Measurements from ENCODE around the gene CCDC87.
"Not testable (repeated sequence)": the region's sequence is repeated elsewhere in the genome, so short reads cannot be mapped to it uniquely, and the experiment has no call there.

The CCDC87 gene

GRCh38 chr11:66592457-66593302 is at the start of gene CCDC87, which contains the start of gene CCS:
Gene CCDC87, minus strand, starts transcription at chr11:66593063. Its CDS starts 48 bp downstream, at chr11:66593015.
Gene CCS, plus strand, starts transcription at chr11:66593185. Its CDS starts 77 bp downstream, at chr11:66593262.
- no peaks in the 10 kb centered on the region for H4K20me1 ChIP-seq (ENCODE audit: insufficient read depth, low read length, poor library complexity, severe bottlenecking)
- H3K9me2 ChIP-seq (replicated peaks; ENCODE audit: low read depth, low read length) = no peaks in the 10 kb centered on the region
- H3K4me3 ChIP-seq (ENCODE audit: low read length, poor library complexity, severe bottlenecking) = peak within 1 kb of the TSS; percentile 99
- peak within 1 kb of the TSS; percentile 90 for H3K9ac ChIP-seq (ENCODE audit: low read depth, low read length, poor library complexity, severe bottlenecking)
- peak; percentile 83 for TF ChIP-seq CTCF (conservative IDR thresholded peaks at IDR 0.05; ENCODE audit: low read length)
- TF ChIP-seq EZH2phosphoT487 (IDR thresholded peaks at IDR 0.05; ENCODE audit: borderline replicate concordance) = no peak
- H3K27me3 ChIP-seq (ENCODE audit: insufficient read depth, low read length, poor library complexity, severe bottlenecking) = no peaks in the 10 kb centered on the region
- H3K4me1 ChIP-seq (ENCODE audit: insufficient read depth, low read length, poor library complexity, severe bottlenecking) = peaks cover 14% of the 10 kb centered on the region
- no peaks in the 10 kb centered on the region for H3K9me3 ChIP-seq (ENCODE audit: insufficient read depth, low read depth, low read length)
- H2AFZ ChIP-seq (ENCODE audit: low read length) = peak within 1 kb of the TSS; percentile 98
- peaks cover 10% of the 10 kb centered on the region; the same call in 1 of the 2 replicates for H3K79me2 ChIP-seq (ENCODE audit: insufficient read depth, low read length)
- peak within 1 kb of the TSS; percentile 96 for H3K4me2 ChIP-seq (ENCODE audit: low read depth, low read length, poor library complexity, severe bottlenecking)
- H3K36me3 ChIP-seq (ENCODE audit: insufficient read depth, low read length) = no peaks in the 10 kb centered on the region
- H3F3A ChIP-seq (ENCODE audit: low read depth) = no peaks in the 10 kb centered on the region

- TF ChIP-seq EZH2phosphoT487 (IDR thresholded peaks at IDR 0.05; ENCODE audit: borderline replicate concordance) (no peak), CTCF (conservative IDR thresholded peaks at IDR 0.05; ENCODE audit: low read length) (no peak)
- peaks cover 72% of the 10 kb centered on the region for H3K4me1 ChIP-seq (ENCODE audit: insufficient read depth, low read length, poor library complexity, severe bottlenecking)
- H3K9me2 ChIP-seq (replicated peaks; ENCODE audit: low read depth, low read length) = no peaks in the 10 kb centered on the region
- no peak overlapping the region for H2AFZ ChIP-seq (ENCODE audit: low read length)
- no peaks in the 10 kb centered on the region for H3K27me3 ChIP-seq (ENCODE audit: insufficient read depth, low read length, poor library complexity, severe bottlenecking)
- peaks cover 96% of the 10 kb centered on the region for H3K79me2 ChIP-seq (ENCODE audit: insufficient read depth, low read length)
- peak overlapping the region; percentile 87 for H3K9ac ChIP-seq (ENCODE audit: low read depth, low read length, poor library complexity, severe bottlenecking)
- H3K4me2 ChIP-seq (ENCODE audit: low read depth, low read length, poor library complexity, severe bottlenecking) = peak overlapping the region; percentile 77
- peaks cover 84% of the 10 kb centered on the region for H4K20me1 ChIP-seq (ENCODE audit: insufficient read depth, low read length, poor library complexity, severe bottlenecking)
- 0 out of 2 replicates have a peak, but pooled peaks cover 5% of the 10 kb centered on the region for H3F3A ChIP-seq (ENCODE audit: low read depth)
- H3K36me3 ChIP-seq (ENCODE audit: insufficient read depth, low read length) = peaks cover 71% of the 10 kb centered on the region
- H3K9me3 ChIP-seq (ENCODE audit: insufficient read depth, low read depth, low read length) = no peaks in the 10 kb centered on the region
- peak overlapping the region; percentile 89 for H3K4me3 ChIP-seq (ENCODE audit: low read length, poor library complexity, severe bottlenecking)
Observed at GRCh38 chr11:66641834-66642233, 49.0 kb upstream of the CCDC87 start.

GRCh38 chr11:66639814-66640340 is 47.0 kb upstream of the CCDC87 start:
- Histone ChIP-seq H3K4me3 (ENCODE audit: low read length, poor library complexity, severe bottlenecking) (peak overlapping the region; percentile 89), H3K4me1 (ENCODE audit: insufficient read depth, low read length, poor library complexity, severe bottlenecking) (peaks cover 58% of the 10 kb centered on the region), H3K9ac (ENCODE audit: low read depth, low read length, poor library complexity, severe bottlenecking) (peak overlapping the region; percentile 87), H3K4me2 (ENCODE audit: low read depth, low read length, poor library complexity, severe bottlenecking) (peak overlapping the region; percentile 77), H3K36me3 (ENCODE audit: insufficient read depth, low read length) (peaks cover 54% of the 10 kb centered on the region), H3K79me2 (ENCODE audit: insufficient read depth, low read length) (peaks cover 96% of the 10 kb centered on the region), H3F3A (ENCODE audit: low read depth) (peaks cover 13% of the 10 kb centered on the region), H4K20me1 (ENCODE audit: insufficient read depth, low read length, poor library complexity, severe bottlenecking) (peaks cover 76% of the 10 kb centered on the region)
- H3K9me3 ChIP-seq (ENCODE audit: insufficient read depth, low read depth, low read length); H2AFZ ChIP-seq (ENCODE audit: low read length); H3K27me3 ChIP-seq (ENCODE audit: insufficient read depth, low read length, poor library complexity, severe bottlenecking); H3K9me2 ChIP-seq (replicated peaks; ENCODE audit: low read depth, low read length): not testable (repeated sequence)

Data from Loucy (cell line).